Activated CD8-positive, alpha-beta memory T cell treated with anti-CD3 and anti-CD28 coated beads, Interleukin-2, amount 50 U/mL, for 48 hours (primary cell): ENCODE results near the gene PTER.

ENCODE experiments used
- DNase-seq: peaks from one replicate; pipeline ENCODE4 v3.0.0-alpha.2; 2020

The PTER gene

DNA sequence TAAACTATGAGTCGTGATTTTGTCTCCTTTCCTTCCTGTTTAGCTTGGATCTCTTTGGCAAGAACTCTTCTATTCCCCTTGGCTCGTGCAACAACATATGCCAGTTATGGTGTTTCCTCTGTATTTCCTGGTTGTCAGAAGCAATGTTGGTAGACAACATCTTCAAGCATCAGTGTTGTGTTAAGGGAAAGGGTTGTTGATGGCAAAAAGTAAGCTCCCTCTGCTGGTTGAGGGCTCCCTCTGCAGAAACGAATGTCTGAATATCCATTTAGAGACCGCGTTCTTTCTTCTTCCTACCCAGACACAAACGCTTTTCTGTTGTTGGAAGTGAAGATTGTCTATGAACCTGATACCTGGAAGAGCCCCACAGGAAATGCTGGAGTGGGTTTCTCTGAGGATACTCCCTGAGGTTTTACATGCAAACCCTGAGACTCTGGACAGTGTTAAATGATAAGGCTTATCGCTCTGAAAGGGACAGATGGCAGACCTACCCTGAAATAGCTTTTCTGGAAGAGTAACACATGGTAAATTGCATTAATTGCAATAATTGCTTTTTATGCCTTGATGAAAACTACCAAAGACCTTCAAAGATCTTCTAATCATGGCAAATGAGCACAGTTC, 108.4 kb downstream of the PTER start:
- no peak for DNase-seq

DNA sequence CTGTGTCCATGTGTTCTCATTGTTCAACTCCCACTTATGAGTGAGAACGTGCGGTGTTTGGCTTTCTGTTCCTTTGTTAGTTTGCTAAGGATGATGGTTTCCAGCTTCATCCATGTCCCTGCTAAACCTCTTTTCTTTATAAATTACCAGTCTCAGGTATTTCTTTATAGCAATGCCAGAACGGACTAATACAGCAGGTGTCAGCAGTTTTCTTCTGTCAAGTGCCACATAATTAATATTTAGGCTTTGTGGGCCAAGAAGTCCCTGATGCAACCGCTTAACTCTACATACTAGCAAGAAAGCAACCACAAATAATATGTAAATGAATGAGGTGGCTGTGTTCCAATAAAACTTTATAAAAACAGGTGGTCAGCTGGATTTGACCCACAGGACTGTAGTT, 111.2 kb downstream of the PTER start:
- DNase-seq = no peak

DNA sequence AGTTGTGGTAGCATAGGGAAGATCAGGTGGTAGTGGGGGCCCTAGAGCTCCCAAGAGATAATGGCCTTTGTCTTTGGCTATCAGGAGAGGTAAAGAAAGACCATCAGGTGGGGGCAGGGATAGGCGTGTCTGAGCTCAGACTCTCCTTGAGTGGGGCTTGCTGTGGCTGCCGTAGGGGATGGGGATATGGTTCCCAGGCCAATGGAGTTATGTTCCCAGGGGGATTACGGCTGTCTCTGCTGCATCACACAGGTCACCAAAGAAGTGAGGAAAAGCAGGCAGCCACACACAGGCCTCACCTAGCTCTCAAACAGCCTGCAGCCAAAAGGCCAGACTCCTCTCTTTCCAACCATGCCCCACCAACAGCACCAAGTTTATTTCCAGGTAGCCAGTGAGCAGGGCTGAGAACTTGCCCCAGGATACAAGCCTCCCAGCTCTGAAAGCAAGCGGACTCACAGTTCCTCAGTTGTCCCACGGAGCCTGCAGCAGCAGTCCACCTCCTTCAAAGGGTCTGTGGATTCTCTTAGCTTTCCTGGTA, 122.5 kb downstream of the PTER start:
- no peak for DNase-seq

DNA sequence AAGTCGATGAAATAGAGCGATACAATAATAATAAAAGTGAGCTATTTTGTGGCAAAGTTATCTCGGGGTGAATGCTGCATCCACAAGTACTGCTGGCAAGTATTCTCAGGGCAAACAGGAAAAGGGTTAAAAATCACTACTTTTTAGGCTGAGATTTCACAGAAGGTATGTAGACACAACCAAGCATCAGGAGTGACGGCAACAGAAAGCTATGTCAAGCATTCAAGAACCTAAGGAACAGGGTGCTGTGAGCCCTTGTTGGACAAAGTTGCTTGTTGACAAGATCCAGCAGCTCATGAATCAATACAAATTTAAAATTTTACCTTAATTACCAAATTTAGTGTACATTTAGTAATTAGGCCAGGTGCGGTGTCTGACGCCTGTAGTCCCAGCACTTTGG, 126.1 kb downstream of the PTER start:
- no peak for DNase-seq
